Breast epithelium (tissue), 3 donors: ENCODE data around the gene PAPPA.

Experiments
- CTCF ChIP-seq, 3 donors: fragments of 450-650 bp; IDR thresholded peaks; one replicate each; pipeline ENCODE4 v1.5.1; 2016 to 2017; ENCODE audit warnings: antibody characterized with exemption in 3 of 3, mild to moderate bottlenecking in 3 of 3, moderate library complexity in 3 of 3
- POLR2A ChIP-seq: fragments of 450-650 bp; IDR thresholded peaks from one replicate; pipeline ENCODE4 v1.6.1; 2016; ENCODE audit warnings: antibody characterized with exemption, mild to moderate bottlenecking, moderate library complexity

- TF ChIP-seq CTCF (IDR thresholded peaks at IDR 0.05) (no peak), POLR2A (no peak)
These were observed 260.8 kb downstream of the PAPPA start for GRCh38 chr9:116414374-116414773.
